Measurements from ENCODE around the gene RNU1-1.
"Not testable (repeated sequence)": the region's sequence is repeated elsewhere in the genome, so short reads cannot be mapped to it uniquely, and the experiment has no call there.

The RNU1-1 gene

DNA sequence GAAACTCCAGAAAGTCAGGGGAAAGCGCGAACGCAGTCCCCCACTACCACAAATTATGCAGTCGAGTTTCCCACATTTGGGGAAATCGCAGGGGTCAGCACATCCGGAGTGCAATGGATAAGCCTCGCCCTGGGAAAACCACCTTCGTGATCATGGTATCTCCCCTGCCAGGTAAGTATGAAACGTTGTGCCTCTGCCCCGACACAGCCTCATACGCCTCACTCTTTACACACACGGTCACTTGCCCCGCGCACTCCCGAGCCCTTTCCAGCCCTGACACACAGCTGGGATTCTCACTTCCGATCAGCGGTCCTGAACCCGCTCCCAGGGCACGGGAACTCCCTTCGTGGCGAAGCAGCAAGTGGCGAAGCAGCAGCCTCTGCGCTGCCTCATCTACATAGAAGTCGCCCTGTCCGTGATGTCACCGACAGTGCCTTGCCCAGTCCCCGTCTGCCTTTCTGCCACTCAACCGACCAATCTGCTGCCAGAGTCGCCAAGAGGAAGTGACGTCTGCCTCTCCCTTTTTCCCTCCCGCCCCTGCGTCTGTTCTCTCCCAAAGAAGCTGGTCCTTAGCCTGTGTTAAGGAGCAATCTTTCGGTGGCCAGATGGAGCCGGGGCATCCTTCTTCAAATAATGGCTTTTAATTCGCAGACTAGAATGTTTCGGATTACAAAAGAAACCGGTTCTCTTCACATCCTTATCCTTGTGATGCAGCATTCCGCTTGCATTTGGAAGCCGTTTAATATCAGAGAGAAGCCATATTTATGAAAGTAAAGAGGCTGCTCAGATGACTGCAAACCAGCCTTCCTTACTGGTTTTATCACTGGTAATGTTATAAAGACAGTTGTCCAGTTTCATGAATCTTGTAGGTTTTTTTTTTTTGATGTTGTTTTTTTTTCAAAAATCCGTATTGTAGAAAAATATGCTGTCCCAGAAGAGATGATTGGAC lies at the start of gene RNU1-1:
Gene RNU1-1, minus strand, starts transcription at position 179 of the 949 bp plus-strand sequence.
- DNase-seq (ENCODE audit: low read depth in 1 of 2, low spot score in 1 of 2) = peak; percentile 52 to 61

DNA sequence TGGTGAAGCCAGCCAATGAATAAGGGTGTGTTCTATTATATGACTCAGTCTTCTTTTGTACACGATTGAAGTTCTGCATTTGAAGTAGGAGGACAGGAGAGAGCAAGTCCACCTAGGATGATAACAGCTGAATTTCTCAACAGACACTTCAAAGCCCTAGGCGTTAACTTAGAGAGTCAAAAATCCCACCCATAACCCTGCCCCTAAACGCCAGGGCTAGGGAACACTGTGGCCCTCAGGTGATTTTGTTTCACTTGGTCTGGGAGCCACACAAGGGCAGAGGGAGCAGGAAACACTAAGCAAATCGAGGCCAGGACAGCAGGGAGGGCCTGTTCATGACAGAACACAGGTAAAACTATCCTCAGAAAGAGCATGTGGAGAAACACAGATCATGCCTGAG lies 47.0 kb upstream of the RNU1-1 start:
- not testable (repeated sequence) for DNase-seq (ENCODE audit: low read depth in 1 of 2, low spot score in 1 of 2)

DNA sequence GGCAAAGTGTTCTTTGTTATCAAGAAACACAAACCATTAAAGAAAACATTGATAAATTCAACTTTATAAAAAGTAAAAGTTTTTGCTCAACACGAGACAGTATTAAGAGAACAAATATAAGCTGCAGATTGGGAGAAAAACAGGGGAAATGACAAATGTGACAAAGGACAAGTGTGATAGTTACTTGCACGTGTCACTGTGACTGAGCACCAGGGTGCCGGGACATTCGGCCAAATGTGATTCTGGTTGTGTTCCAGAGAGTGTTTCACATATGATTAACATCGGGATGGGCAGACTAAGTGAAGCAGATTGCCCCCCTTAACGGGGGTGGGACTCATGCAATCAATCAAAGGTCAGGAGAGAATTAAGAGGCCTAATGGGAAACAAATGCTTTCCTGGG lies 46.4 kb upstream of the RNU1-1 start:
- DNase-seq (ENCODE audit: low read depth in 1 of 2, low spot score in 1 of 2) = not testable (repeated sequence)

DNA sequence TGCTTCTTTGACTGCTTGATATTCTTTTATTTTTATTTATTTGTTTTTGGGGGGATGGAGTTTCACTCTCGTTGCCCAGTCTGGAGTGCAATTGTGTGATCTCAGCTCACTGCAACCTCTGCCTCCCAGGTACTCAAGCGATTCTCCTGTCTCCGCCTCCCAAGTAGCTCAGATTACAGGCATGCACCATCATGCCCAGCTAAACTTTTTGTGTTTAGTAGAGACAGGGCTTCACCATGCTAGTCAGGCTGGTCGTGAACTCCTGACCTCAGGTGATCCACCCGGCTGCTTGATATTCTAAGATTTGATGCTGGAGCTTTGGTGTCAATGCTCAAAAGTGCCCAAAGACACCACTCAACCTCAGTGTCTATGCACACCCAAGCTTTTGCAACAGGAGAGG lies 45.6 kb upstream of the RNU1-1 start:
- DNase-seq (ENCODE audit: low read depth in 1 of 2, low spot score in 1 of 2) = not testable (repeated sequence)

DNA sequence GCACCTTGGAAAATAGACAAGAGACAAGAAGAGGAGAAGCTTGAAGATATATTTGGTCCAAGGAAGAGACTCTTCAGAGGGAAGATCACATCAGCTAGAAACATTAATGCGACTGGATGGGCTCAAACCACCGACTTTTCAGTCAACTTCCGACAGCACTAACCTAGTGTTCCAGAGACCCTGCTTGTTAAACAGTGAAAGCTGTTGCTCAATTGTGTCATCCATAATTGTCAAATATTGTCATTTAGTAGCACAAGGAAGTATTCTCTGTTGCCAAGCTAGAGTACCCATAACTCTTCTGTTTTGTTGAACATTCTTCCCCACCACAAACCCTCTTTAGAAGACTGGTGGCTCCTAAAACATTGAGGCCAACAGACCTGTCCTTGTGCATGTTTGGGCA lies 42.9 kb upstream of the RNU1-1 start:
- DNase-seq (ENCODE audit: low read depth in 1 of 2, low spot score in 1 of 2) = not testable (repeated sequence)

DNA sequence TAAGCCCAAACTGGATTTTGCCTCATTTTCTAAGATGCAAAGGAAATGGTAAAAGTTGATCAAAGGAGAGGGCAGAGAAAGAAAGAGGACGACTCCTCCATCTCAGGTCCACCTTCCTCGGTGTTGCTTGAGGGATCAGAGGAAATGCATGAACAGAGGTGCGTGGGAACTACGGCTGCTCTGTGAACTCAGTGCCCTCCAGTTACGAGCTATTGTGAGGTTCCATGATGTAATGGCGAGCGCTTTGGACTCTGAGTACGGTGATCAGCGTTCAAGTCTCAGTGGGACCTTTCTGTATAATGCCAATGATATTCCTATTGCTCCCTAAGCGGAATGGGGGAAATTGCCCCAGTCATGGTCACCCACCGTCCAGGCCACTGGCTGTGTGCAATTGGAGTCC lies 39.2 kb upstream of the RNU1-1 start:
- not testable (repeated sequence) for DNase-seq (ENCODE audit: low read depth in 1 of 2, low spot score in 1 of 2)

DNA sequence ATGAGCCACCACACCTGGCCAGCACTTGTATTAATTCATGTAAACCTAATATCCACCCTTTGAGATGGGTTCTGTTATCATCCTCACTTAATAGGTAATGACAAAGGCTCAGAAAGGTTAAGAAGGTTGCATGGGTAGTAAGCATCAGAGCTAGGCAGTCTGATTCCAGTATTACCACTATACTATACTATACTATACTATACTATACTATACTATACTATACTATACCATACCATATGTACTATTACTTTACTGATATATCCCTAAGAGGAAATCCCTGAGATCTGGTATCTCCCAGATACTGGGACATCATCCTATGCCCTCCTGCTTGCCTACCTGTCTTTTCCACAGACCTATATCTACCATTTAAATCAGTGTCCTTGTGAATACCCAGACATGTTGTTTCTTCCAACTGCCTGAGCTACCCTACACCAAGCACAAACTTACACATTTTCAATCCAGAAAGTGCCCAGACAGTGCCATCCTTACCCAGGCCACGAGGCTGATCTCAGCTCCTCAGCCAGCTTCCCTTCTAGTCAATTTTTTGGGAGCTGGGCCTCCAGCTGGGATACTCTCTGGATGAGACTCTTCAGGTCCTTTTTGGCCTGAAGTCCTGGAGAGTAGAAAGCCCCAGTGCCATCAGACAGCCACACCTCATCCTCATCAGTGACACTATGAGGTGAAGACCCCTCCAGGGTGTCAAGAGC lies 36.3 kb upstream of the RNU1-1 start:
- not testable (repeated sequence) for DNase-seq (ENCODE audit: low read depth in 1 of 2, low spot score in 1 of 2)

DNA sequence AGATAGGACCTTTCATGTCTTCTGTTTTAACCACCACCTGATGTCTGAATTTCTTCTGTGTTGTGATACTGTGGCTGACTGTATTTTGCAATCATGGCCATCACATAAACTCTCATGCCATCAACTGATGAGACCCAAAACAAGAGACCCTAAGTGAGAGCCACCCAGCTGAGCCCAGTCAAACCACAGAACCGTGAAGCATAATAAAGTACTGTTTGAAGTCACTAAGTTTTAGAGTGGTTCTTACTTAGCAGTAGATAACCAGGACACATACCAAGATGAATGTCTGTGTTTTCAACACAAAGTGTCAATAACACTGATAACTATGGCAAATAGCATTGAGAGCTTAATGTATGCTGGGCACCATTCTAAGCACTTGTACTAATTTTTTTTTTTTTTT lies 35.5 kb upstream of the RNU1-1 start:
- DNase-seq (ENCODE audit: low read depth in 1 of 2, low spot score in 1 of 2) = not testable (repeated sequence)

DNA sequence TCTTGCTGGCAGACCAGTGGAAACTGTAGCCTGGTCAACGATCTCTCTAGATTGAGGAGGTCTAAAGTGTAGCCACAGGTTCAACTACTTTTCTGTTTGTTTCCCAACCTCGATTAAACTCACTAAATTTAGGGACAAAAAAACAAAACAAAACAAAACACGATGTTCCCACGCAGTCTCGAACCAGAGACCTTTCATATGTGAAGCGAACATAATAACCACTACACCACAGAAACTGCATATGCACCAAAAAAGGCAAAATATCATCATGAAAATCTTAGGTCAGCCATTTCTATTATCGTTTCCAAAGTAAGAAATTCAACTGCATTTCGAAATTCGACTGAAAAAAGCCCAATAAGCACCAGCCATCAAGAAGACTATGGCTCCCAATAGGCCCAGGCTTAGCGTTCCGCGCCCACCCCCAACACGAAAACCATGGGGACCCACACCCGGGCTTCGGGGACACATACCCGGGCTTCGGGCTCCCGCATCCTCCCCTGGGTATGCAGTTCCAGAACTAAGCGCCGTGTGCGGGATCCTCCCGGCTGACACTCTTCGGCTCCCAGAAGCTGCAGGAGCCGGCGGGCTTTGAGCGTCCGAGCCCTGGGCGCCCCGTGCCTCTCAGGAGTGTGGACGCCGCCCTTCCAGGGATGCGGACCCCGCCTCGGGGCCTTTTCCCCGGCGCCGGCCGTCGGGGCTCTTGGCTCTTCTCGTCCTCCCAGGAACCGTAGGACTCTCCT lies 33.6 kb upstream of the RNU1-1 start:
- not testable (repeated sequence) for DNase-seq (ENCODE audit: low read depth in 1 of 2, low spot score in 1 of 2)

DNA sequence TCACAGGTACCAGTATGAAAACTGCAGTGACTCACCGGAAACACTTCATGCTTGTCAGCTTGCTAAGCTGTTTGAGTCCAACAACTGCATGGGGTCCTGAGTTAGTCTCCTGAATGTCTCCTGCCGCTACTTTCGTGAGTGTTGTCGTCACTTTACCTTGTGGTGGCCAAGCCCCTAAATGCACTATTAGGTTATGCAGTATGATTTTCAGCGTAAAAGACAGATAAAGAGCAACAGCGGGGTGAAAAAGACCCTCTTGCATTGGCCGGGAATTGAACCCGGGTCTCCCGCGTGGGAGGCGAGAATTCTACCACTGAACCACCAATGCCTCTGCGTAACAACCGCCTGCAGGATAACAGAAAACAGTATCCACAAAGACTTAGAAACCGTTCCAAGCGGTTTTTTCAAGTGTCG lies 31.6 kb upstream of the RNU1-1 start:
- not testable (repeated sequence) for DNase-seq (ENCODE audit: low read depth in 1 of 2, low spot score in 1 of 2)

DNA sequence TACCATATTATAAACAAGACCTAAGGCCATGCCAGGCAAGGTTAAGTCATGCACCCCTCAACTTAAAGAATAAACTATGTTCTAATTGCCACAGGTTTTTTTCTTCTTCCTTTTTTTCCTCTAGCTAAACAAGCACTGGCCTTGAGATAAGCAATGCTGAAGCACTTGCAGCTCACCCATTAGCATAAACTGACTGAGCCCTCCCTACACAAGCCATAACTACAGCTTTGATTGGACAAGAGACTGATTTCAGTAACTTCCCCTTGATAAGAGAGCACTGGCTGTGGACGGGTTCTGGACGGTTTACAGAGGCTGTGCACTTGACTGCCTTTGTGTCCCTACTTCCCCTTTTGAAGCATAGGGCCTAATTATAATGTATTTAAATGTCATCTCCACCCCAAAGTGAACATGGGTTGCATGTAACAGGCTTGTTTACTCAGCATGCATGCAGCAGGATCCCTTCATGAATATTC lies 26.4 kb upstream of the RNU1-1 start:
- not testable (repeated sequence) for DNase-seq (ENCODE audit: low read depth in 1 of 2, low spot score in 1 of 2)

DNA sequence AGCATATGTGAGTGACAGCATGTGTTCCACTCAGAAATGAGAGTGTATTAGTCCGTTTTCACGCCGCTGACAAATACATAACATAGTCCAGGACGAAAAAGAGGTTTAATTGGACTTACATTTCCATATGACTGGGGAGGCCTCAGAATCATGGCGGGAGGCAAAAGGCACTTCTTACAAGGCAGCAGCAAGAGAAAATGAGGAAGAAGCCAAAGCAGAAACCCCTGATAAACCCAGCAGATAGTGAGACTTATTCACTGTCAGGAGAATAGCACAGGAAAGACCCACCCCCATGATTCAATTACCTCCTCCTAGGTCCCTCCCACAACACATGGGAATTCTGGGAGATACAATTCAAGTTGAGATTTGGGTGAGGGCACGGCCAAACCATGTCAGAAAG lies 23.4 kb upstream of the RNU1-1 start:
- not testable (repeated sequence) for DNase-seq (ENCODE audit: low read depth in 1 of 2, low spot score in 1 of 2)

DNA sequence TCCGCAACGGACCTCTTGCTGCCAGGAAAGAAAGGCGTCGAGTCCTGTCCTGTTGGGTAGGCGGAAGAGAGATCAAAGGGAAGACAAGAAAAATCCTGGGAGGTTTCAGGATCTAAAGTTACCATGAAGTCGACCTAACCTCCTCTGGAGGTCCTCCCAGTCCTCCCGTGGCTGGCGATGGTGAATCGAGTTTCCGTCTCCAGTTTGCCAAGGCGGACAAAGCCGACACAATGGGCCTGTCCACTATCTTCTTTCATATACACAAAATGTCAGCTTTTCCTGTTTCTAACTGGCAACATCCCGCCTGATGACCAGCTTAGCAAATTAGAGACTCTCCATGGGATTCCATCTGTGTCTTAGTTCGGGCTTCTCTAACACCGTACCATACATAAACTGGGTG lies 22.7 kb upstream of the RNU1-1 start:
- not testable (repeated sequence) for DNase-seq (ENCODE audit: low read depth in 1 of 2, low spot score in 1 of 2)

GRCh38 chr1:16535898-16536297 lies 21.8 kb upstream of the RNU1-1 start:
- DNase-seq (ENCODE audit: low read depth in 1 of 2, low spot score in 1 of 2) = not testable (repeated sequence)

DNA sequence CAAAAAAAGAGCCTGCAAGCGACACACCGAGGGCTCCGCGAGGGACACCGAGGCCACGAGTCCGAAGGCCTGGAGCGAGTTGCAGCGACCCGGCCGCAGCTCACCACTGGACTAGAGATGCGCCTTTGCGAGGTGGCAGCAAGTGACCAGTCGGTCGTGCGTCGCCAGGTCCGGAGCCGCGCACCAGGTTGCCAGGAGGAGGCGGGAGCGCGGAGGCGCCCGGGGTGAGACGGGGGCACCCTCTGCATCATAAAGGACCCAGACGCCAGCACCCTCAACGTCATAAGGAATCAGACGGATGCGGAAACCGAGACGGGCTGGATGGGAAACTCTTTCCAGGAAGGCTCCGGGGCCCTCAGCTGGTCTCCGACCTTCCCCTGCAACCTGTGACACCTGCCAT lies 21.4 kb upstream of the RNU1-1 start:
- DNase-seq (ENCODE audit: low read depth in 1 of 2, low spot score in 1 of 2) = not testable (repeated sequence)

- not testable (repeated sequence) for DNase-seq (ENCODE audit: low read depth in 1 of 2, low spot score in 1 of 2)
These were observed 20.9 kb upstream of the RNU1-1 start for GRCh38 chr1:16534829-16535456.

DNA sequence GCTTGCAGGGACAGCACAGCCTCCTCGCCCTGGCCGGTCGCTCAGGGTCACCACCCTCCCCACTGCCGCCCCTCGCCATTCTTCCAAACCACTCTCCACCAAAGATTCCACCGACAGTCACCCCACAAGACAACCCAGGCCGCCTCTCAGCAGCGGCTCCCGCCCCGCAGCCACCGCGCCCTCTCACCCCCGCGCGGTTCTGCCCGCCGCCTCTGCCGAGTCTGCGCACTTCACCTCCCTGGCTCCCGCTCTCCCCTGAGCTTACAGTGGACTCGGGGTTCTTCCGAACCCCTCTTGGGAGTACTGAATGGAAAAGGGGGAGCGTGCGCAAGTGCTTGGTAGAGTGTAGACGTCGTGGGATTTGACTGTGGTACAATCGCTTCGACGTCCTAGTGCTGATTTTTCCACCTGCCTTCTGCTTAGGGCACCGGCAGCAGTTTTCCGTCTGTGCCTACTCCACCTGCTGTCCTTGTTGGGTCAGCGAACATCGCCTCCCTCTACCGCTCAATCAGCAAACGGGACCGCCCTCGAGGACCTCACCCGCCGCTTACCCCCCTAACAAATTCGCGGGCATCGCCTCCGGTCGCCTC lies 20.2 kb upstream of the RNU1-1 start:
- DNase-seq (ENCODE audit: low read depth in 1 of 2, low spot score in 1 of 2) = not testable (repeated sequence)

- not testable (repeated sequence) for DNase-seq (ENCODE audit: low read depth in 1 of 2, low spot score in 1 of 2)
These were observed 18.3 kb upstream of the RNU1-1 start for GRCh38 chr1:16532235-16532991.

DNA sequence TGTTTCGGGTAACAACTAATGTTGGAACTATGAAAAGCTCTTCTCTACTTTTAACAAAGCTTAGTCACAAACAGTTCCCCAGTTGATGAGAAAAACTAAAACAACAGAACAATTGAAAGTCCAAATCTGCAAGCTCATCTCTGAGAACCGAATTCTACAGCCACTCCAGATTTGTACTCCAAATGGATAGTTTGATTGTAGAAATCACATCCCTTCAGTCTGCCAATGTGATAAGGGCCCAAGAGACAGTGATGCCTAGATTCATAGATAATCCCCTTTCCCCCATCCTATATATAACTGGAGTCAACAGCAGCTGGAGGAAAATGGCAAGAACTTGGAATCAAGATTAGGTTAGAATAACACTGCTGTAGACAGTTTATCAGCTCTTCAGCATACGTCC lies 14.3 kb upstream of the RNU1-1 start:
- not testable (repeated sequence) for DNase-seq (ENCODE audit: low read depth in 1 of 2, low spot score in 1 of 2)

- not testable (repeated sequence) for DNase-seq (ENCODE audit: low read depth in 1 of 2, low spot score in 1 of 2)
These were observed 11.7 kb upstream of the RNU1-1 start for GRCh38 chr1:16525769-16526168.

All from activated T-helper 1 cell treated with anti-CD3 and anti-CD28 coated beads, Interleukin-2, amount 50 U/mL, for 16 hours (primary cell).